K562 (cell line): Measurements from ENCODE around the gene ACRV1. TPM values are rescaled to one million over a fixed set of nuclear protein-coding genes. Genes with fewer than 3 reads are reported as not detected.

Experiments
- AFF4 ChIP-seq: sonication (generic); formaldehyde crosslinking; IDR thresholded peaks from 2 replicates; pipeline ENCODE4 v1.8.0; 2023; ENCODE audit warnings: mild to moderate bottlenecking, missing genetic modification reagents
- BCLAF1 ChIP-seq, 2 experiments: fragments of 450-650 bp in 1 of 2; IDR thresholded peaks; 2 replicates each; pipeline ENCODE4 v1.6.1; 2011 to 2017; ENCODE audit warnings: low read depth in 2 of 2, antibody characterized with exemption in 1 of 2, borderline replicate concordance in 1 of 2, low read length in 1 of 2, mild to moderate bottlenecking in 1 of 2, mixed read lengths in 1 of 2; ENCODE audit not compliant: control insufficient read depth in 1 of 2
- CAMTA2 ChIP-seq: fragments of 250-450 bp; sonication (Bioruptor Pico); conservative IDR thresholded peaks from 2 replicates; pipeline ENCODE4 v1.5.1; 2022
- CC2D1A ChIP-seq: fragments of 450-650 bp; IDR thresholded peaks from 2 replicates; pipeline ENCODE4 v1.6.1; 2017; ENCODE audit warnings: mild to moderate bottlenecking
- CEBPB ChIP-seq: fragments of 450-650 bp; IDR thresholded peaks from 2 replicates; pipeline ENCODE4 v1.6.1; 2016; ENCODE audit warnings: missing genetic modification characterization, missing compliant biosample characterization
- CHD4 ChIP-seq: fragments of 200-600 bp; sonication (generic); IDR thresholded peaks from 3 replicates; pipeline ENCODE4 v1.6.1; 2012; ENCODE audit warnings: low read depth, mild to moderate bottlenecking, mixed read lengths, low read length, inconsistent platforms; ENCODE audit not compliant: insufficient read depth, insufficient replicate concordance, poor library complexity, severe bottlenecking
- KAT8 ChIP-seq: fragments of 450-650 bp; IDR thresholded peaks from 2 replicates; pipeline ENCODE4 v1.6.1; 2016; ENCODE audit warnings: low read depth, mild to moderate bottlenecking
- MTA3 ChIP-seq: fragments of 450-650 bp; formaldehyde crosslinking; IDR thresholded peaks from 2 replicates; pipeline ENCODE4 v1.6.1; 2017; ENCODE audit warnings: mild to moderate bottlenecking, borderline replicate concordance
- NFRKB ChIP-seq: fragments of 450-650 bp; IDR thresholded peaks from 2 replicates; pipeline ENCODE4 v1.6.1; 2016; ENCODE audit warnings: low read depth
- TCF3 ChIP-seq: sonication (generic); formaldehyde crosslinking; IDR thresholded peaks from 2 replicates; pipeline ENCODE4 v1.4.0; 2020; ENCODE audit warnings: mild to moderate bottlenecking, missing genetic modification reagents
- ZBTB5 ChIP-seq: fragments of 450-650 bp; IDR thresholded peaks from 2 replicates; pipeline ENCODE4 v1.6.1; 2017; ENCODE audit warnings: antibody characterized with exemption
- ZNF740 ChIP-seq, 3 experiments: fragments of 200-800 bp in 1 of 3; sonication (Bioruptor generic) in 1 of 3; sonication (generic) in 1 of 3; formaldehyde crosslinking in 1 of 3; IDR thresholded peaks; 2 replicates each; pipeline versions ENCODE4 v1.6.1 to v1.8.0; 2016 to 2022; ENCODE audit warnings: mild to moderate bottlenecking in 2 of 3, missing compliant biosample characterization in 2 of 3, missing genetic modification characterization in 2 of 3, missing genetic modification reagents in 1 of 3
- ZSCAN32 ChIP-seq: fragments of 450-650 bp; formaldehyde crosslinking; IDR thresholded peaks from 2 replicates; pipeline ENCODE4 v1.4.0; 2020; ENCODE audit warnings: mild to moderate bottlenecking, moderate library complexity
- polyA plus RNA-seq, 8 experiments: library from polyadenylated mRNA; depleted of rRNA in 4 of 8; stranded (reverse) in 5 of 8; unstranded in 3 of 8; fragments of >200 nt; fragmentation: Nextera tagmentation in 2 of 8; fragmentation: Illumina TruSeq in 1 of 8; extraction: Ambion mirVana in 2 of 8; extraction: Trizol in 1 of 8; gene quantifications; 2 replicates each; pipeline versions ENCODE4 v1.2.1 to v1.2.3, GENCODE V29; 2011 to 2014; ENCODE audit warnings: inconsistent platforms in 1 of 8, missing spikeins in 1 of 8
- total RNA-seq, 7 experiments: library from RNA; depleted of rRNA in 6 of 7; stranded (reverse); fragments of >200 nt in 6 of 7; fragmentation: Illumina TruSeq in 2 of 7; extraction: Trizol in 2 of 7; gene quantifications; 2 replicates each; pipeline versions ENCODE4 v1.2.1 to v1.2.3, GENCODE V29; 2011 to 2021; ENCODE audit warnings: low replicate concordance in 1 of 7
- TF ChIP-seq, protein P1 (sequence below): sonication (generic); formaldehyde crosslinking; IDR thresholded peaks from 2 replicates; pipeline ENCODE4 v1.8.1; 2023; ENCODE audit warnings: mild to moderate bottlenecking, missing genetic modification reagents

The ACRV1 gene
- total and polyA plus RNA-seq, 9 of the 15 experiments (the other 6 are each of a cell fraction or from before 2014, with no cell fraction given): 0.22 to 0.25 TPM; not detected in 7

DNA sequence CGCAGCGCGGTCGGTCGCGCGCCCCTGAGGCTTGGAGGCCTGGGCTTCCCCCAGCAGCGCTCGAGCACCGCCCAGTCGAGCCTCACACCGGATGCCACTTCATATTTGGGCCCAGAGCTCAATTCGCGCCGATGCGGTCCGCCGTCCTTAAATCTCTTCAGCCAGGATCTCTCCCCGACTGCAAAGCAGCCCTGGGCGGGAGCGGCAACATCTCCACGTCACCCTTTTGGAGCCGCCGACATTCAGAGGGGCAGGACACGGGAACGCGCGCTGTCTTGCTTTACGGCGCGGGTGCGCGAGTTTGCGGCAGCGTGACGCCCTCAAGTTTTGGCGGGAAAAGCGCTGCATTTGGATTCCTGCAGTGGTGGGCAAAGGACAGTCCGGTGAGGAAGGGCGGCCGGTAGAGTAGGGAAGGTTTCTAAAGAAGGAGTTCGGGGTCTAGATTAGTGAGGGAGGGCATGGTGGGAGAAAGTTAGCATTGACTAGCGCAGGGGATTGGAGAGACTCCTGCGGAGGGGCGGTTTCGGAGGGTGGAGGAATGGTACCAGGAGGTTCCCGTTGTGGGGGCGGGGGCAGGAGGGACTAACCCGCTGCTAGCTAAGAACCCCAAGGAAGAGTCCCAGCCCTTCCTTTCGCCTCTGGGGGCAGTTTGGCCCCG is 54.9 kb downstream of the ACRV1 start (continued):
- TF ChIP-seq AFF4 (CRISPR knock-in tag): peak; percentile 98
- TF ChIP-seq KAT8: no peak
- peak; percentile 89 for TF ChIP-seq CC2D1A
- TF ChIP-seq ZSCAN32 (CRISPR knock-in tag): no peak
- TF ChIP-seq MTA3: peak; percentile 85
- no peak for TF ChIP-seq CEBPB (tag)
- TF ChIP-seq ZNF740 (CRISPR knock-in tag; IDR thresholded peaks at IDR 0.05): no peak
- TF ChIP-seq ZNF740 (tag; IDR thresholded peaks at IDR 0.05): no peak
- TF ChIP-seq BCLAF1 (IDR thresholded peaks at IDR 0.05; ENCODE audit: borderline replicate concordance in 1 of 2, control insufficient read depth in 1 of 2, low read depth in 2 of 2, low read length in 1 of 2): no peak; a peak in 1 of 4 replicates
- TF ChIP-seq CAMTA2 (CRISPR knock-in tag): no peak
- peak; percentile 94 for TF ChIP-seq NFRKB
- TF ChIP-seq TCF3: no peak; the same call in 1 of the 2 replicates
- TF ChIP-seq, protein P1, sequence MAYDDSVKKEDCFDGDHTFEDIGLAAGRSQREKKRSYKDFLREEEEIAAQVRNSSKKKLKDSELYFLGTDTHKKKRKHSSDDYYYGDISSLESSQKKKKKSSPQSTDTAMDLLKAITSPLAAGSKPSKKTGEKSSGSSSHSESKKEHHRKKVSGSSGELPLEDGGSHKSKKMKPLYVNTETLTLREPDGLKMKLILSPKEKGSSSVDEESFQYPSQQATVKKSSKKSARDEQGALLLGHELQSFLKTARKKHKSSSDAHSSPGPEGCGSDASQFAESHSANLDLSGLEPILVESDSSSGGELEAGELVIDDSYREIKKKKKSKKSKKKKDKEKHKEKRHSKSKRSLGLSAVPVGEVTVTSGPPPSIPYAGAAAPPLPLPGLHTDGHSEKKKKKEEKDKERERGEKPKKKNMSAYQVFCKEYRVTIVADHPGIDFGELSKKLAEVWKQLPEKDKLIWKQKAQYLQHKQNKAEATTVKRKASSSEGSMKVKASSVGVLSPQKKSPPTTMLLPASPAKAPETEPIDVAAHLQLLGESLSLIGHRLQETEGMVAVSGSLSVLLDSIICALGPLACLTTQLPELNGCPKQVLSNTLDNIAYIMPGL: no peak; the same call in 1 of the 2 replicates
- TF ChIP-seq ZBTB5: peak; percentile 20; the same call in 1 of the 2 replicates
- TF ChIP-seq CHD4: no peak
